GM12801 (cell line): ENCODE measurements around the gene SLC38A8.

ENCODE experiments used
- TF ChIP-seq, protein P1 (sequence below): IDR thresholded peaks from one replicate; pipeline ENCODE4 v1.5.1; 2011; ENCODE audit warnings: control low read depth; ENCODE audit not compliant: insufficient read length; ENCODE audit errors: extremely low read depth

Gene SLC38A8

DNA sequence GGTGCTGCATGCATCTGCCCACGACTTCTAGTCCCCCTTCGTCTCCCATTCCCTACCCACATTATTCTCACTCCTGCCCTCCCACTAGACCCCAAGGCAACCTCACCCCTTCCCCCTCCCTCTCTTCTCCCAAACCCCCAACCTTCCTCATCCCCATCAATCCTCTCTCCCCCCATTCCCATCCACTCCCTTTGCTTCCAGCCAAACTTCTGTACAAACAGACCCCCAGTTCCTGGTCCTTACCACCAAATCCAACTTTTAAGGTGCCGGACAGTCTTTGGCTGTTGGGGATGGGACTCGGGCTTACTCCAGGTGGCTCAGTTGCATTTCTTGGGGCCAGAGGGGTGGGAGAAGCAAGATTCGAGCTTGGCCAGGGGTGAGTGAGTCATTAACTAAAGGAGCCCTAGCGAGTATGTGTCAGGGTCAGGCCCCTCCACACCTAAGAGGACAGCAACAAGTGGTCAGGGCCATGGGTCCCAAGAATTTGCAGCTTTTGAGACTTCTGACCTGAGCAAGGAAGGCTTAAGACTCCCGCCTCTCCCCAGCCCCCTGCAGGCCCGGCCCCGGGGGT is at the start of gene SLC38A8:
Gene SLC38A8, minus strand, starts transcription at position 488 of the 571 bp plus-strand sequence. CDS start 638 bp downstream, outside the sequence.
- TF ChIP-seq, protein P1, sequence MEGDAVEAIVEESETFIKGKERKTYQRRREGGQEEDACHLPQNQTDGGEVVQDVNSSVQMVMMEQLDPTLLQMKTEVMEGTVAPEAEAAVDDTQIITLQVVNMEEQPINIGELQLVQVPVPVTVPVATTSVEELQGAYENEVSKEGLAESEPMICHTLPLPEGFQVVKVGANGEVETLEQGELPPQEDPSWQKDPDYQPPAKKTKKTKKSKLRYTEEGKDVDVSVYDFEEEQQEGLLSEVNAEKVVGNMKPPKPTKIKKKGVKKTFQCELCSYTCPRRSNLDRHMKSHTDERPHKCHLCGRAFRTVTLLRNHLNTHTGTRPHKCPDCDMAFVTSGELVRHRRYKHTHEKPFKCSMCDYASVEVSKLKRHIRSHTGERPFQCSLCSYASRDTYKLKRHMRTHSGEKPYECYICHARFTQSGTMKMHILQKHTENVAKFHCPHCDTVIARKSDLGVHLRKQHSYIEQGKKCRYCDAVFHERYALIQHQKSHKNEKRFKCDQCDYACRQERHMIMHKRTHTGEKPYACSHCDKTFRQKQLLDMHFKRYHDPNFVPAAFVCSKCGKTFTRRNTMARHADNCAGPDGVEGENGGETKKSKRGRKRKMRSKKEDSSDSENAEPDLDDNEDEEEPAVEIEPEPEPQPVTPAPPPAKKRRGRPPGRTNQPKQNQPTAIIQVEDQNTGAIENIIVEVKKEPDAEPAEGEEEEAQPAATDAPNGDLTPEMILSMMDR = no peak

DNA sequence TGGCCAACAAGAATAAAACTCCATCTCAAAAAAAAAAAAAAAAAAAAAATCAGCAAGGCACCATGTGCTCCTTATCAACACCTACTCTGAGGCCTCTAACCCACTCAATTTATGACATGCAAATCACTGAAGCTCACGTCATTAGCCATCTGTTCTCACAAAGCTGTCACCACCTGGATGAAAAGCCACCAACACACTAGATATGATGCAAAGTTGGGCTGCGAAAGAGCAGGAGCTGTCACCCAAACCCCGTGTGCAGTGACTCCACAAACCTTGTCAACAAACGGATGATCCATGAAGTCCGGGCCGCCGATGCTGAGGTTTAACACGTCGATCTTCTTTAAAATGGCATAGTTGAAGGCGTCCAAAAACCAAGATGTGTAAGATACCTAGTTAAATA is 48.9 kb upstream of the SLC38A8 start:
- TF ChIP-seq, protein P1 = no peak

DNA sequence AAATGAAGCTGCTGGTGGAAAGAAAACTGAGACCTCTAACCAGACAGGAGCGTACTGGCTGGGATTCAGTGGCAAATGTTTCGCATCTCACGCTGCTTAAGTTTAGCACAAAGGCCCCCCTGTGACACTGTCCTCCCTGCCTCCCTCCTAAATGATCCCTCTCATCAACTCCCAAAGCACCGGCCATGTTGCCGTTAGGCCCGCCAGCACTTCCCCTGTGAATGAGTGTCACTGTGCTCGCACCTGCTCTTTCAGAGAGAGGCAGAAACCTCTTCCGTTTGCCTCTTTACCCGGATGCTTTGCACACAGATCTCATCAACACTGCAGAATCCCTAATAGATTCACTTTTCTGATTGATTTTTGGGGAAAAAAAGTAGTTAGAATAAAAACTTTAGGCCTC is 47.6 kb upstream of the SLC38A8 start:
- TF ChIP-seq, protein P1 = no peak

DNA sequence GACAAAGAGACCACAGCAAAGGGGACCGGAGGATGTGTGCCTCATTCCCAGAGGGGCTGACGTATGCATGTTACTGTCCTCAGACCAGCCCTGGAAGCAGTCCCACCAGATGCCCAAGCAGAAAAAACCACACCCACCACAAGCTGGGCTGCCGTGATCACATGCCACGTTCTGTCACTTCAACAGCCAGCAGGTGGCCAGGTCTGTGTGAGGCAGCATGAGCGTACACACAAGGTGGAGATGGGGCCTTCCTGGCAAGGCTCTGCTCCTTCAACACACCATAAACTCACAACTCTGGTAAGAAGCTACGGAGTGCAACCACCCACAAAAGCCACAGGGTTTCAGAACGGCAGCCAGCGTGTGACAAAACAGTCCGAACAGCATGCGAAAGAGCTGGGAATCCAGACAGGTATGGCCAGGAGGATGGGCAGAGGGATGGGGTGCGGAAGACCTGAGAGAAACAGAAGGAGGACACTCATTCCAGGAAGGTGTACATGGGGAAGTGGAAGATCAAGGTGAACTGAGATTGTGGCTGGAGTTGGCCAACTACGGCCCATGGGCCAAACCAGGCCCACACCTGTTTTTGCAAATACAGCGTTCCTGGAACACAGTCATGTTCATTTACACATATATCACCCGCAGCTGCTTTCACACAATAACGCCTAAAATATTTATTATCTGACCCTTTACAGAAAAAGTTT is 46.2 kb upstream of the SLC38A8 start:
- TF ChIP-seq, protein P1 = no peak

DNA sequence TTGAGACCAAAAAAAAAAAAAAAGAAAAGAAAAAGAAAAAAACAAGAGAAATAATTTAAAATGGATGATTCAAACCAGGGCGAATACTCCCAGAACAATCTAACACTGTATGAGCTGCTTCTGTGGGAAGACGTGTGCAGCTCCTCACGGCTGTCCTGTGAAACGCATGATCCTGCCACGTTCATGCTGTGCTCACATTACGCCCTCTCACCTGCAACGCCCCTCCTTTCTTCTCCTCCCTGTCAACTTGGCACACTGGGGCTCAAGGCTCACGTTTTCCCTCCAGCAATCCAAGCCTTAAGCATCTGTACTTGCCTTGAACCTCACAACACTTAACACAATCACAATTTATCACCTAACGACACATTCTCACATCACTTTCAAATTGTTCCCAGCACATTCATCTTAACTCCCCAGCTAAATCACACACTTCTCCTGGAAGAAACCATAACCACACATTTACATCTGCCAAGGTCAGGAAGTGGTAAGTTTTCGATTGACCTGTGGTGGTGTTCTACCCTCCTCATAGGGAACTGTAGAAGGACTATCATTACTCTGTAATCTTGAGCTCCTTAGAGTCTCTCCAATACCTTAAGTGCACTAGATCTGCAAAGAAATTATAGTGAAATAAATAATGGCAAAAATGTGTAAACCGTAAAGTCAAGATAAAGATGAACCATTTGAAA is 45.0 kb upstream of the SLC38A8 start:
- TF ChIP-seq, protein P1 = no peak

DNA sequence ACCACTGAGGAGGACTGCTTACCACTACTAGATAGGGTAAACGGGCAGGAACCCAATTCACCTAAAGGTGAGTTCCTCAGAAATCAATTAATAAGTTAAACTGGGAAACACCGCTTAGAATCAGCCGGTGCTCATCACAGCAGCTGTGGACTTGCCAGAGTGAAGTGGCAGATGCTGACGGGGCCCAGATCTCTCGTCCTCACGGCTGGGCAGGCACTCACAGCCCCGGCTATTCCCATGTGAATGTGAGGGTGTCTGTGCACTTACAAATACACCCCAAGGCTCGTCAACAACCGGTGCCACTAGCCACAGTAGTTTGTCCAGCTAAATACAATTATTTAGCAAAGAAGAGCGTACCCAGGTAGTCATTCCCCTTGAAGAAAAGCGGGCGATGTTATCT is 44.4 kb upstream of the SLC38A8 start:
- TF ChIP-seq, protein P1 = no peak

DNA sequence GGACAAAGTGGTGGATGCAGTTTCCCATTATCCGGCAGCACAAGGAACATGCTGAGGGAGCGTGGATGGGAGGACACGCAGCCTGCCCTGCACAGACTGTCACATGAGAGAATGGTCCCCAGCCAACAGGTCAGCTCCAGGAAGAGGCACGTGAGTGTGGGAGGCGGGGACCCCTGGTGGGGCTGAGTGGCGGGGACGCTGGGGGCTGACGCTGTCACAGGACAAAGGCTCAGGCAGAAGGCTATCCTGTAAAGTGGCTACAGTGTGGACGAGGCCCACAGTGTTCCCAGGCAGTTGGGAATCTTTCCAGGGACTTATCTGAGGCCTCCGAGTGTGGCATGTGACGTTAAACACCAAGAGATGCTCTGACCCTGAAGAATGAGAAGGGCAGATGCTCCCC is 43.7 kb upstream of the SLC38A8 start:
- TF ChIP-seq, protein P1 = no peak
